A549 treated with AZD9567 at 1 μM for 4 hours (cell line): ENCODE results near the gene SULT6B1. TPM values are rescaled to one million over a fixed set of nuclear protein-coding genes. Genes with fewer than 3 reads are reported as not detected.

Experiments used
- total RNA-seq: library from RNA; stranded (reverse); fragments of 200-300 nt; extraction: Qiagen RNA extraction; gene quantifications from 5 replicates; pipeline ENCODE4 v1.2.3, GENCODE V29; 2022; ENCODE audit not compliant: insufficient read depth

Gene SULT6B1
- total RNA-seq: not detected in 5 replicates

GRCh38 chr2:37188570-37188969, at the start of gene SULT6B1:
SULT6B1 (minus strand) TSS chr2:37188670; CDS start chr2:37188640, 30 bp downstream.

GRCh38 chr2:37231241-37232130, 43.0 kb upstream of the SULT6B1 start, which contains the start of the genes CEBPZ and NDUFAF7:
CEBPZ (minus strand) TSS chr2:37231596; CDS start chr2:37231567, 29 bp downstream.
NDUFAF7 (plus strand) TSS chr2:37231658; CDS start chr2:37231706, 48 bp downstream.

GRCh38 chr2:37196320-37197195, 8.1 kb upstream of the SULT6B1 start, which contains the start of gene CEBPZOS:
CEBPZOS (plus strand) TSS chr2:37196496; CDS start chr2:37199705, 3,209 bp downstream.

GRCh38 chr2:37156857-37157714, 31.4 kb downstream of the SULT6B1 start, which contains the start of gene EIF2AK2:
EIF2AK2 (minus strand) TSS chr2:37156980; CDS start chr2:37147806, 9,174 bp downstream.

Other genes starting within 250 kb of the SULT6B1 start
- gene STRN, start 222.1 kb downstream of the SULT6B1 start, total RNA-seq: 12.6 to 18.1 TPM (median 17.5 TPM) in 5 replicates
- gene HEATR5B, start 104.3 kb downstream of the SULT6B1 start, total RNA-seq: 6.1 to 8.5 TPM (median 7.3 TPM) in 5 replicates
- 8.6 to 10.9 TPM (median 10.5 TPM) in 5 replicates for gene GPATCH11, start 104.2 kb downstream of the SULT6B1 start, total RNA-seq
- gene EIF2AK2, start 31.7 kb downstream of the SULT6B1 start, total RNA-seq: 16.8 to 24.2 TPM (median 23.0 TPM) in 5 replicates
- 37.4 to 45.6 TPM (median 37.8 TPM) in 5 replicates for gene CEBPZOS, start 7.8 kb upstream of the SULT6B1 start, total RNA-seq
- 72.4 to 88.0 TPM (median 74.1 TPM) in 5 replicates for gene CEBPZ, start 42.9 kb upstream of the SULT6B1 start, total RNA-seq
- 16.7 to 27.2 TPM (median 19.0 TPM) in 5 replicates for gene NDUFAF7, start 43.0 kb upstream of the SULT6B1 start, total RNA-seq
- gene PRKD3, start 136.2 kb upstream of the SULT6B1 start, total RNA-seq: 8.4 to 13.4 TPM (median 12.8 TPM) in 5 replicates
- gene QPCT, start 156.0 kb upstream of the SULT6B1 start, total RNA-seq: 18.5 to 25.7 TPM (median 19.1 TPM) in 5 replicates